IMR-90 (cell line): ENCODE results near the gene INMT. TPM values are rescaled to one million over a fixed set of nuclear protein-coding genes. Genes with fewer than 3 reads are reported as not detected.

Source experiments
- ATAC-seq: fragments of 200-7000 bp; cut with Tn5 transposase; 2 replicates; pipeline ENCODE4 v1.9.1; 2020; ENCODE audit warnings: low read depth, mild to moderate bottlenecking, moderate library complexity
- BruUV-seq: library from RNA; stranded (reverse); fragments of 400-500 nt; replicated peaks from 2 replicates; lab custom pipeline; 2021; lab: Mats Ljungman, UMichigan
- CTCF ChIA-PET: fragments of 300-600 bp; formaldehyde crosslinking; extraction: SDS; loops from one replicate; lab custom pipeline; 2021; ENCODE audit warnings: antibody characterized with exemption; lab: Yijun Ruan, JAX
- POLR2A ChIA-PET: fragments of 300-600 bp; sonication (Branson Sonifier 250); formaldehyde crosslinking; loops from one replicate; lab custom pipeline; 2022; ENCODE audit warnings: antibody characterized with exemption; ENCODE audit not compliant: unreplicated experiment; lab: Charles Lee
- DNase-seq: peaks from one replicate; pipeline ENCODE4 v3.0.0; 2013
- H2AFZ ChIP-seq: replicated peaks from 2 replicates; pipeline ENCODE3; 2013; ENCODE audit warnings: low read length, mild to moderate bottlenecking; ENCODE audit not compliant: poor library complexity
- H2AK5ac ChIP-seq: 2 replicates; pipeline ENCODE4 v1.6.1; 2013; ENCODE audit warnings: low read depth, low read length, inconsistent platforms
- H2AK9ac ChIP-seq: replicated peaks from 2 replicates; pipeline ENCODE3; 2013; ENCODE audit warnings: mild to moderate bottlenecking, low read depth, low read length, moderate library complexity; ENCODE audit not compliant: poor library complexity
- H2BK120ac ChIP-seq: 2 replicates; pipeline ENCODE4 v1.6.1; 2013; ENCODE audit warnings: low read depth, low read length, inconsistent platforms
- H2BK15ac ChIP-seq: 3 replicates; pipeline ENCODE4 v1.6.1; 2013; ENCODE audit warnings: low read depth, low read length, inconsistent platforms
- H2BK20ac ChIP-seq: 2 replicates; pipeline ENCODE4 v1.6.1; 2013; ENCODE audit warnings: low read depth, mild to moderate bottlenecking, inconsistent platforms, low read length, moderate library complexity
- H2BK5ac ChIP-seq: 2 replicates; pipeline ENCODE4 v1.6.1; 2013; ENCODE audit warnings: mild to moderate bottlenecking, low read depth, low read length, inconsistent platforms; ENCODE audit not compliant: poor library complexity, severe bottlenecking
- H3K14ac ChIP-seq: replicated peaks from 2 replicates; pipeline ENCODE4 v1.6.1; 2013; ENCODE audit warnings: low read depth, low read length, inconsistent platforms
- H3K18ac ChIP-seq: 2 replicates; pipeline ENCODE4 v1.6.1; 2013; ENCODE audit warnings: low read depth, low read length, control low read depth
- H3K23ac ChIP-seq: 2 replicates; pipeline ENCODE4 v1.6.1; 2013; ENCODE audit warnings: low read depth, low read length, inconsistent platforms
- H3K27ac ChIP-seq: 2 replicates; pipeline ENCODE4 v1.5.1; 2013; ENCODE audit warnings: mild to moderate bottlenecking, control low read depth, low read length; ENCODE audit not compliant: insufficient read depth
- H3K27me3 ChIP-seq: 2 replicates; pipeline ENCODE4 v1.6.1; 2013; ENCODE audit warnings: low read length; ENCODE audit not compliant: control insufficient read depth, insufficient read depth
- H3K36me3 ChIP-seq: 2 replicates; pipeline ENCODE4 v1.6.1; 2013; ENCODE audit warnings: low read length, mixed read lengths; ENCODE audit not compliant: control insufficient read depth, insufficient read depth
- H3K4ac ChIP-seq: 2 replicates; pipeline ENCODE4 v1.6.1; 2013; ENCODE audit warnings: low read depth, low read length, inconsistent platforms
- H3K4me1 ChIP-seq: 2 replicates; pipeline ENCODE4 v1.6.1; 2013; ENCODE audit warnings: low read length, mixed read lengths; ENCODE audit not compliant: control insufficient read depth, insufficient read depth
- H3K4me2 ChIP-seq: 2 replicates; pipeline ENCODE4 v1.6.1; 2013; ENCODE audit warnings: low read depth, mild to moderate bottlenecking, control low read depth, low read length, moderate library complexity
- H3K4me3 ChIP-seq: 2 replicates; pipeline ENCODE4 v1.5.1; 2013; ENCODE audit warnings: low read depth, mild to moderate bottlenecking, control low read depth, low read length, moderate library complexity; ENCODE audit not compliant: insufficient read depth
- H3K56ac ChIP-seq: 2 replicates; pipeline ENCODE4 v1.6.1; 2013; ENCODE audit warnings: low read length, inconsistent platforms; ENCODE audit not compliant: insufficient read depth; ENCODE audit errors: extremely low read depth
- H3K79me1 ChIP-seq, 2 experiments: 2 replicates each; pipeline ENCODE4 v1.6.1; 2013; ENCODE audit warnings: low read length in 2 of 2, inconsistent platforms in 1 of 2, low read depth in 1 of 2
- H3K9ac ChIP-seq: 2 replicates; pipeline ENCODE4 v1.6.1; 2013; ENCODE audit warnings: low read depth, low read length, control low read depth
- H3K9me1 ChIP-seq: 2 replicates; pipeline ENCODE4 v1.6.1; 2013; ENCODE audit warnings: low read length, inconsistent platforms; ENCODE audit not compliant: insufficient read depth
- H3K9me3 ChIP-seq: 2 replicates; pipeline ENCODE4 v1.6.1; 2013; ENCODE audit warnings: low read length; ENCODE audit not compliant: control insufficient read depth, insufficient read depth
- H4K20me1 ChIP-seq: 2 replicates; pipeline ENCODE4 v1.6.1; 2013; ENCODE audit warnings: low read length, inconsistent platforms; ENCODE audit not compliant: insufficient read depth
- H4K5ac ChIP-seq: 2 replicates; pipeline ENCODE4 v1.6.1; 2013; ENCODE audit warnings: mild to moderate bottlenecking, low read depth, low read length, control low read depth
- H4K8ac ChIP-seq, 2 experiments: 2 replicates each; pipeline ENCODE4 v1.6.1; 2013; ENCODE audit warnings: low read depth in 2 of 2, low read length in 2 of 2, control low read depth in 1 of 2, inconsistent platforms in 1 of 2
- H4K91ac ChIP-seq: 2 replicates; pipeline ENCODE4 v1.6.1; 2013; ENCODE audit warnings: low read depth, low read length, inconsistent platforms; ENCODE audit not compliant: insufficient read depth
- CHD1 ChIP-seq: IDR thresholded peaks from 2 replicates; pipeline ENCODE4 v1.6.1; 2012; ENCODE audit warnings: low read depth, low read length, improper control_type of control experiment
- CTCF ChIP-seq: conservative IDR thresholded peaks from 2 replicates; pipeline ENCODE4 v1.5.1; 2012; ENCODE audit warnings: mild to moderate bottlenecking, low read depth, low read length, improper control_type of control experiment
- ELK1 ChIP-seq: fragments of 150-350 bp; IDR thresholded peaks from 2 replicates; pipeline ENCODE4 v1.6.1; 2016; ENCODE audit warnings: low read depth, mild to moderate bottlenecking, low read length, moderate library complexity, borderline replicate concordance
- FOS ChIP-seq: fragments of 150-350 bp; IDR thresholded peaks from 2 replicates; pipeline ENCODE4 v1.6.1; 2016; ENCODE audit warnings: low read depth, low read length
- MAZ ChIP-seq: IDR thresholded peaks from 2 replicates; pipeline ENCODE4 v1.6.1; 2012; ENCODE audit warnings: low read depth, mild to moderate bottlenecking, low read length, improper control_type of control experiment, moderate library complexity, borderline replicate concordance
- NFE2L2 ChIP-seq: fragments of 150-350 bp; IDR thresholded peaks from 2 replicates; pipeline ENCODE4 v1.6.1; 2016; ENCODE audit warnings: low read depth, mild to moderate bottlenecking, low read length
- POLR2A ChIP-seq: IDR thresholded peaks from 2 replicates; pipeline ENCODE4 v1.6.1; 2012; ENCODE audit warnings: mild to moderate bottlenecking, low read depth, low read length
- RAD21 ChIP-seq: IDR thresholded peaks from 2 replicates; pipeline ENCODE4 v1.6.1; 2012; ENCODE audit warnings: low read length, improper control_type of control experiment
- RCOR1 ChIP-seq: IDR thresholded peaks from 2 replicates; pipeline ENCODE4 v1.6.1; 2012; ENCODE audit warnings: mild to moderate bottlenecking, low read length, improper control_type of control experiment; ENCODE audit not compliant: insufficient replicate concordance
- RFX5 ChIP-seq: IDR thresholded peaks from 2 replicates; pipeline ENCODE4 v1.8.0; 2012; ENCODE audit warnings: low read depth, mild to moderate bottlenecking, low read length, moderate library complexity
- SMC3 ChIP-seq: fragments of 150-350 bp; IDR thresholded peaks from 2 replicates; pipeline ENCODE4 v1.6.1; 2016; ENCODE audit warnings: low read depth, mild to moderate bottlenecking, antibody characterized with exemption, low read length, moderate library complexity
- WGBS, 2 experiments: methylation state at CpG; one replicate each; pipeline versions ENCODE4 v1.1.5 to v1.1.7; 2013; ENCODE audit warnings: missing lambda C conversion rate in 2 of 2; ENCODE audit not compliant: insufficient read length in 1 of 2; ENCODE audit errors: extremely low coverage in 2 of 2; 5-methylcytosine and 5-hydroxymethylcytosine counted together
- dilution Hi-C: fragments of 300-500 bp; cut with HindIII; formaldehyde crosslinking; loops from one replicate; pipeline ENCODE4 v1.14.3; 2018; ENCODE audit warnings: low sequenced_read_pairs; ENCODE audit not compliant: unreplicated experiment
- in situ Hi-C: fragments of 300-500 bp; cut with MboI; formaldehyde crosslinking; loops from 3 replicates; pipeline ENCODE4 v1.14.3; 2019; ENCODE audit warnings: low sequenced_read_pairs, inconsistent platforms, mixed read lengths
- intact Hi-C: fragments of 100-400 bp; cut with micrococcal nuclease; formaldehyde crosslinking; loops from 2 replicates; pipeline ENCODE4 v1.10.0; 2022
- polyA plus RNA-seq, 3 experiments: library from polyadenylated mRNA; depleted of rRNA; stranded (reverse); fragments of >200 nt; gene quantifications; 2 replicates each; pipeline ENCODE4 v1.2.3, GENCODE V29; 2012; ENCODE audit warnings: low replicate concordance in 1 of 3
- total RNA-seq: library from RNA; depleted of rRNA; stranded (reverse); fragments of >200 nt; gene quantifications from 2 replicates; pipeline ENCODE4 v1.2.3, GENCODE V29; 2012

INMT gene
- total and polyA plus RNA-seq, 2 of the 4 experiments (the other 2 are of a cell fraction) = 0.39 to 2.2 TPM

- no peak for TF ChIP-seq ELK1
These were observed 52.2 kb downstream of the INMT start (continued) for GRCh38 chr7:30804078-30804661.

DNA sequence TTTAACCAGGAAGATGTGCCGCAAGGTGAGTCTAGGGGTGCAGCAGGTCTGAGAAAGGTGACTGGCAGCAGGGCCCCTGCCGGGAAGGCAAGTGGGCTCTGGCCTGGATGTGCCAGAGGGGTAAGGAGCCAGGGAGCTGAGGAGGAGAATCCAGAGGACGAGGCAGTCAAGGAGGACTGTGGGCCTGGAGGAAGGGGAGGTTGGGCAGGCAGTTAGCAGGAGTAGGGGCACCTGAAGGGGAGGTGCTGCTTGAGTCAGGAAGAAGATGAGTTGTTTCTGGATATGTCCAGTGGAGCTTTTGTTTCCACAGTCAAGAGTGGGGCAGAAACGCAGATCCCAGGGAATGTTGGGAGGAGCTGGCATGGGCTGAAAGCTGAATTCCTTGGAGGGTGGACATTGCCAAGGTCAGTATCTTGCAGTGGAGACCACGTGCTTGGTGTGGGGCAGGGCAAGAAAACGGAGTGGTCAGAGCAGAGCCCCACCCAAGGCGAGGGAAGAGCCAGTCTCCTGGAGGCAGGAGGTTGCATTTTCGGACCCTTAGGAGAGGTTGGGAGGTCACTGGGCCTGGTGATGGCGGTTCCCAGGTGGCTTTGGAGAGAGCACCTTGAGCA lies 53.3 kb downstream of the INMT start:
- Histone ChIP-seq H2AFZ (no peak overlapping the region), H2BK15ac (peak overlapping the region; percentile 87; the same call in 2 of the 3 replicates), H3K9me1 (peaks cover 18% of the 10 kb centered on the region), H3K79me1 (peaks cover 0 to 18% of the 10 kb centered on the region in 2 experiments; a peak in 2 of 4 replicates), H3K14ac (peak overlapping the region; percentile 84), H3K56ac (peak overlapping the region; percentile 19; the same call in 1 of the 2 replicates), H3K4me1 (peaks cover 20% of the 10 kb centered on the region), H3K36me3 (no peaks in the 10 kb centered on the region), H3K4me3 (no peak overlapping the region), H4K5ac (peak overlapping the region; percentile 84), H2AK5ac (peak overlapping the region; percentile 99), H4K91ac (peak overlapping the region; percentile 76), H3K18ac (peak overlapping the region; percentile 96), H4K8ac (peak overlapping the region; percentile 64 to 74), H3K27ac (peak overlapping the region; percentile 32), H3K9ac (no peak overlapping the region), H2BK5ac (peak overlapping the region; percentile 55), H2AK9ac (peak overlapping the region; percentile 59), H4K20me1 (peaks cover 8% of the 10 kb centered on the region; the same call in 1 of the 2 replicates), H3K4me2 (no peak overlapping the region), H3K9me3 (no peaks in the 10 kb centered on the region), H3K23ac (peak overlapping the region; percentile 44; the same call in 1 of the 2 replicates), H2BK20ac (peak overlapping the region; percentile 83), H3K27me3 (peaks cover 4% of the 10 kb centered on the region; the same call in 1 of the 2 replicates), H3K4ac (peak overlapping the region; percentile 85), H2BK120ac (peak overlapping the region; percentile 86)
- dilution Hi-C loops = no loop called here
- WGBS, 2 experiments = 97% methylated on average over 5 of the region's 9 CpGs; no CpG with 5 or more reads in 1 of the 2 experiments
- no TSS peak for BruUV-seq
- intact Hi-C loops = loop anchor here (10.0 kb wide), 3 partner anchors 640 to 1400 kb away; no protein-coding TSS in a partner anchor
- ATAC-seq (no peak), DNase-seq (no peak)
- ChIA-PET POLR2A (no interaction called here), CTCF (interaction anchor here (1.0 to 1.8 kb wide), 2 partner anchors 38 to 317 kb away, joined by 3 to 7 read pairs; no protein-coding TSS in a partner anchor)
- in situ Hi-C loops = no loop called here
- no peak for TF ChIP-seq MAZ
- TF ChIP-seq RFX5 = no peak
- TF ChIP-seq SMC3 = no peak
- no peak for TF ChIP-seq NFE2L2
- no peak for TF ChIP-seq ELK1
- no peak for TF ChIP-seq RCOR1
- TF ChIP-seq CHD1 = no peak
- no peak for TF ChIP-seq POLR2A
- no peak for TF ChIP-seq FOS
- no peak for TF ChIP-seq CTCF
- no peak for TF ChIP-seq RAD21
